Stimulated activated naive CD4-positive, alpha-beta T cell (primary cell): Measurements from ENCODE around the gene ITGA4.

Source experiments
- DNase-seq, 6 experiments: peaks; one replicate each; lab custom pipeline; 2025; lab: John Stamatoyannopoulos, UW

ITGA4 gene

DNA sequence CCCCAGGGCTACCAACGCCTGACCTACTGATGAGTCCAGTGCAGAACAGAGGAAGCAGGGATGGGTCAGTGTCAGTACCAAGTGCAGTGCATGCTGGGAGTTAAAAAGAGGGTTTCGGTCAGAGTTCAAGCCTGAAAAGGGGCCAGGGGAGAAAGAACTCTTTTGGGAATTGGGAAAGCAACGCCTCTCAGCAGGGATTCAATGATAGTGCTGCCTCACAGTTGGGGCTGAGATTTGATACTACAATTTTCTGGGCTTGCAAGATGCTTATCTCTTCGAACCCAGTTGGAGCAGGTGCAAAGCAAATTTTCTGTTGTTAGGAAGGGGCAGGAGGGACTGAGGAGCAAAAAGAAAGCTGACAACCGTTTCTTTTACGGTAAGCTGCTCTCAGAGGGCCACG is 117.1 kb downstream of the ITGA4 start:
- no peak for DNase-seq

- no peak for DNase-seq
Measured at GRCh38 chr2:181575024-181575649, 118.0 kb downstream of the ITGA4 start.

GRCh38 chr2:181575650-181576025 is 118.5 kb downstream of the ITGA4 start:
- DNase-seq: no peak

- no peak for DNase-seq
Measured at GRCh38 chr2:181576431-181576830, 119.2 kb downstream of the ITGA4 start.

GRCh38 chr2:181578829-181579228 is 121.6 kb downstream of the ITGA4 start:
- DNase-seq: no peak

DNA sequence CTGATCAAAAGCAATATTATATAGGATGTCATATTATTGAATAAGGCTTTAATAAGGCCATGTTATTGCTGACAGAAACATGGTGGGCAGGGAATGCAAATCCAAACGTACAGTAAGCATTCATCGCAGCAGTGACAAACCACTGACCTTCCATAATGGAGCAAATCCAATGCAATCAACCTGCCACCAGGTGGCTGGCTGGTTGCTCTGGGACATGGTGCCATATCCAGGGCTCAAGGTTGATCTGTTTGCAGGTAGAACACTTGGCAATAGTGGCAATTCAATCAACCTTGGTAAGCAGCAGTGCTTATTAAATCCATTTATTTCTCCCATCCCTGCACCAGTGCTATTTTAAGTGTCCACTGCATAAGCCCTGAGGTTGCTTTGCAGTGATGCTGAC is 124.3 kb downstream of the ITGA4 start:
- DNase-seq: no peak

DNA sequence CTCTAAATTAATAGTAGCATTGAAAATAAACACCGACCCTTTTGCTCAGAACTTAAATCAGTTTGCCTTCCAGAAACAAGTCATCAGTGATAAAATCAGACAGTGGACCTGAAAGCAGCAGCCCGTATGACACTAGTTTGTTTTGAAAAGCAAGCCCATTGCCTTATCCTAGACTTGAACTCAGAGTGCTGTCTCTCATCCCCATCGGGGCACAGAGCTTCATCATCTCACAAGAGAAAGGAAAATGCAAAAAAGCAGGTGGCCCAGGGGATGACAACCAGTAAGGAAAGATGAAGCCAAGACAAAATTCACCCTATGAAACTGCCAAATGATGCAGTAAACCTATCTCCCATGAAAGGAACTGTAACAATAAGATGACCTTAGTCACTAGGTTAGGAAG is 128.5 kb downstream of the ITGA4 start:
- DNase-seq: no peak
